ENCODE results near the gene KIF6.

Gene KIF6

GRCh38 chr6:39440039-39440426 lies 285.2 kb downstream of the KIF6 start:
- peak; percentile 45 for DNase-seq

DNA sequence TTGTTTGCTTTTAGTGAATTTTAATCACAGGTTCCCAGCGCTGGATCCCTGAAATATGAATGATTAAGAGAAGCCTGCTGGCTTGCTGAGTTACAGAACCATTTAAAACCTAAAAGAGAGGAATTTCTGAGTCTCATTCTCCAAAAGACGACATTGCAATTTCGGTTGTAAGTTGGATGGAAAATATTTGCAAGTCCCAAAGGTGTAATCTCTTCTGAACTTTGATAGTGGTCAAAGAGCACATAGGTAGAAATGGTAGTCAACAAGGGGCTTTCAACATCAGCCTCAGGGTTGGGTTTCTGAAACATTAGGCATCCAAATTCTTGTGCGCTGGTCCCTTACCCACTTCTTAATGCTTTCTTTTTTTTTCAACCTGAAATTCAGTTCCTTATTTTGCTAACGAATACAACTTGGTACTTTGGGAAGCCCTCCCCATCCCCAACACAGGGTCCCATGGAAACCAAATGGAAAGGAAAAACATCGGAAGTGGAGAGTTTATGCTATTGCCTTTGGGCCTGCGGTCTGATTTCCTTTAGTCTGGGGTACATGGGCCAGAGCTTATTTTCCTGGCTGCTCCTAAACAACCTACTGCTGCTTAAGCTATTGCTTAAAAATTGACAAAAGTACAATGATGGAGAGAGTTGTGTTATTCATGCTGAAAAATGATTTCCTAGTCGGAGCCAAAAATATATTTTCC lies 285.7 kb downstream of the KIF6 start:
- DNase-seq, result no peak

- DNase-seq, result no peak
These were observed 291.6 kb downstream of the KIF6 start for GRCh38 chr6:39433630-39434029.

DNA sequence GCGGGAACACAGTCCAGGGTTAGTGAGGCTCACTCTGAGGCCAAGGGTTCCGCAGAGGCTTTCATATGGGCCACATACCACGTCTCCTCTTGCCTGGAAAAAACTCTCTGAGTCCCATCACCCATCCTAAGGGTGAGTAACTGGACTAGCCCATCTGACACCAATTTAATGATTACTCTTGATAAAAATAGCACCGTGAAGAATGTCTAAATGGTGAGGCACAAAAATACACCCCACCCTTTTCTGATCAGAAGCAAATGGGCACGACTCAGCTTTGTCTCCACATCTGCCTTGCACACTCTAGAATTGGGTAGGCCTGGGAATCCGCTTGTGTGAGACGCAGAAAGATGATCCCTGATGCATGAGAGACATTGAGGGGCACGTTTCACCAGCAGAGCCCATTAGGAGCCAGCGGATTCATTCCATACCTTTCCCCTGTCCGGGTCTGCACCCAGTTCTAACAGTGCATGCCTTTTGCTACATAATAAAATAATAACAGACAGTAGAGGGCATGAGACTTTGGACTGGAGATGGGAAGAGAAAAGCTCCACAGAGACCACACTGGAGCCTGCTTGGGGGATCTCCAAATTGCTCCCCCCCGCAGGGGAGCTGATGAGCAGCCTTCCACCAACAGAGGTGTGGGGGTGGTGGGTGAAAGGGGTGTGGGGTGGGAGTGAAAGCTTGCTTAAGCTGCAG lies 292.7 kb downstream of the KIF6 start:
- DNase-seq, result peak; percentile 88

DNA sequence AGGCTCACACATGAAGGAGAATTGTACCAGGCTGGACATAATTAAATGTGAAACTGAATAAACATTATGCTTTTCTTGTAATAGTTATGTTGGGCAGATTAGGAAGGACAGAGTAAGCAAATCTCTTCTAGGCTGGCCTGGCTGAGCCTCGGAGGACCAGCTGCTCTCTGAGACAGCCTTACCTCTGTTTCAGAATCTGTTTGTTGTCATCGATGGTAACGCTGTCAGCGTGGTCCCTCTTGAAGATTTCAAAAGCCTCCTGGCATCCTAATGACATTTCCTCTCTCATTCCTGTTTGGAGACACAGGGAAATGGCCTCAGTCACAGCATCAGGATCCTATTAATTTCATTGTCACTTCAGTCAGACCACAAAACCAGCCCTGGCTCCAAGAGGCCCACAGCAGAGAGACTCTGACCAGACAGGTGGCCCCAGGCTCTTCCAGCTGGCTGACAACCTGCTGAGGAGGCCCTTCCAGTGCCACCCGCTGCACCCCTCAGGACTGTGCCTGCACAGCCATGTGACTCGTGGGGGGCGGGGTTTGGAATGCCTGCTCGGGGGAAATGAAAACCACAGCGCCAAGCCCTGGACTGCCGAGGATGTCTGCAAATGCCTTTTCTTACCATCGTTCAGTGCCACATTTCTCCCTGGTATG lies 294.2 kb downstream of the KIF6 start:
- peak; percentile 60 for DNase-seq

- no peak for DNase-seq
These were observed 294.8 kb downstream of the KIF6 start for GRCh38 chr6:39430446-39430845.

DNA sequence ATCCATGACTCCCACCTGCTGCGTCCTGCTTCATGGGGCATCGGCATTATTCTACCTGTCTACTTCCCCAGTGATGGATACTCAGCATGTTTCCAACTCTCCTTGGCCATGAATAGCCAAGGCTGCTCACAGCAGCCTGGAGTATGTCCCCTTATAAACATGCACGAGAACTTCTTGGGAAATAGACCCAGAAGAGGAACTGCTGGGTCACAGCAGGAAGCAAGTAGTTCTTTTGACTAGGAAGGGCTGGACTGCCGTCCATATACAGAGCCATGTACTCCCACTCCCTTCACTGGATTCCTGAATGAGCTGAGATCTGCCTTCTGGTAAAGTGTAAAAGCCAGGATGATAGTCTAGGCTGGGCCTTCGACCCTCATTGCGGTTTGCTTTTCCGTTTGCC lies 296.4 kb downstream of the KIF6 start:
- DNase-seq, result no peak

DNA sequence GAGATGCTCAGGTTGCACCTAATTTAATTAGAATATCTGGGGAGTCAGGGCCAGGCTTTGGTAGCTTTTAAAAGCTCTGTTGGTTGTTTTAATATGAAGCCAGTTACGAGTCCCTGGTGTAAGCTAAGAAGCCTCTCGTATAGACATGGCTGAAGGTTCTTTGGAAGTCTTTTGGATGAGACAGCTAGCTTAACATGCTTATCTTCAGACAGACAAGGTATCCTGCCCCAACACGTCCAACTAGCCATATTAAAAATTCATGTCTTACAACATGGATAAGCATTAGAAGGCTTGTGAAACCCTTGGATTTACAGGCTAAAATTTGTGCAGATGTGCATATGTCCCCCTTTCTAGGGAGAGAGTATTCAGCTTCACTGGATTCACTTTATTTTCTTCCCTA lies 297.1 kb downstream of the KIF6 start:
- no peak for DNase-seq

DNA sequence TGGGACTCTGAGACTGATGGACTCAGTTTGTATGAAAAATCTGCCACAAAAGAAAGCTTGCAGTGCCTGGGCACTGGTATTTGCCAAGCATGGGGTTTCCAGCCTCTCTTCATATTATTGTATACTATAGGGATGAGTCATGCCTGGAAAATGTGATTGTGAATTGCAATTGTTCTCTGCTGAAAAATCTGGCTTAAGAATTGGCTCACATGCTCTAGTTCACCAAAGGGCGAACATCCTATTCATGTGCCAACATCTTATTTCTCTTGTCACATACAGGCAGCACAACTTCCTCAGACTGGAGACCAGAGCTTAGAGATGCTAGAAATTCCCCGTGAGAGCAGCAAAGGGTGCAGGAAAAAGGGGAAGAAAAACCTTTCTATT lies 299.1 kb downstream of the KIF6 start:
- DNase-seq, result peak; percentile 81

DNA sequence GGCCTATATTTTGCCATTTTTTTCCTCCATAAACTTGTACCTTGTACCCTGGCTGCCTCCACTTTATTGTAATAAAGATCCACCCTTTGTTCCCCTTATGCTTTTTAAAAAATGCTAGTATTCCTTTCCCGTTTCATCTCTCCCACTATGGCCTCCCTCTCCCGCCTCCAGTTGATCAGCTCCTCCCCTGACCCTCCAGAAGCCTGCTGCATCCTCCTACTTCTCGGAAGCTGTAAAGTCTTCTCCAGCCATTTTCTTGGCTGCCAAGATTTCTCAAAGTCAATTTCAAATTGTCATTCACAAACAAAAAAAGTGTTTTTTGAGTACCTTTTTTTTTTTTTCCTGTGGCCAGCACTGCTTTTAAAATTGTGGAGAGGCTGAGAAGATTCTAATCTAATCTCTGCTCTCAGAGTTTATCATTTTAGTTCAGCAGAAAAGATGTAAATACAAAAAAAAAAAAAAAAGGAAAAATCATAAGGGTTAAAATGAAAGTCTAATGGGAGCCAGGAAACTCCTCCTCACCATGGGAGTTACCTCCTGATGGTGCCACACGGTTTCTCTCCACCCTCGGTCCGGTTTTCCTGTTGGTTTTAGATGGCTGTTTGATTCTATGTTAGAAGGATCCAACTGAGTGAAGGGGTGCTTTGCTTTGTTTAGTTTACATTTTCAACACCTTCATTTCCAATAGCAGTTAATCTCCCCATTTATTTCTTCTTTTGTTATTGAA lies 299.7 kb downstream of the KIF6 start:
- no peak for DNase-seq

DNA sequence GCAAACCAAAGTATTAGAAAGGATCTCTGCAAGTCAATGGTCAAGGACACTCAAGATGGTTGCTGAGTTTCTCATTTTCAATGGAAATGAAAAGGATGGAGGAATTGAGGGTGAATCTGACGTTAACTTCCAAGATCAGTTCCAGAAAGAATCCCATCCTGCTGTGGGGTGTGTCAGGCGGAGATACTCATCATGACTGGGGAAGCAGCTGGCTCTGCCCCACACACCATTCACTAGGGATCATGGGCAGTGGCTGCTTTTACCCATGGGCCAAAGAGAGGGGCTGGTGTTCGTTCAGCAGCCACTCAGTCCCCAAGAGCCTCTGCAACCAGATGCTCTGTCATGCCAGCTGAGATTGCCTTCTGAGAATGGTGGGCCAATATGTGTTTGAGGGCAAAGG lies 300.4 kb downstream of the KIF6 start:
- no peak for DNase-seq

DNA sequence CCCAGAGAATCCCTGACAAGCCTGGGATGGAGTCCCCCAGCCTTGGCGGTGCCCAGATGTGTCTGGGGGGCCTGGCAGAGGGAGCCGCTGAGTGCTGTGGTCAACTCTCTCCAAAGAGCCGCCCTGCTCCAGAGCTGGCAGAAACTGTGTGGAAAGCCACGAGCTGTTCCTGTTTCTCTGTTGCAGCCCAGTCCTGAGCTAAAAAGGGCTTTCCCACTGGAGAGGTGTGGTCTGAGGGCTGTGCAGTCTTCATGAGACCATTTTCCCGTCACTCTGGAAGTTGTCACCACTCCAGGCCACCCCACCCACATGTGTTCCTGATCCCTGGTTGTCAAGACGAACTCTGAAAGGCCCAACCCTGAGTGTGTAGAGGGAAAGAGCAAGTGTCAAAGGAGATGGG lies 303.0 kb downstream of the KIF6 start:
- DNase-seq, result no peak

DNA sequence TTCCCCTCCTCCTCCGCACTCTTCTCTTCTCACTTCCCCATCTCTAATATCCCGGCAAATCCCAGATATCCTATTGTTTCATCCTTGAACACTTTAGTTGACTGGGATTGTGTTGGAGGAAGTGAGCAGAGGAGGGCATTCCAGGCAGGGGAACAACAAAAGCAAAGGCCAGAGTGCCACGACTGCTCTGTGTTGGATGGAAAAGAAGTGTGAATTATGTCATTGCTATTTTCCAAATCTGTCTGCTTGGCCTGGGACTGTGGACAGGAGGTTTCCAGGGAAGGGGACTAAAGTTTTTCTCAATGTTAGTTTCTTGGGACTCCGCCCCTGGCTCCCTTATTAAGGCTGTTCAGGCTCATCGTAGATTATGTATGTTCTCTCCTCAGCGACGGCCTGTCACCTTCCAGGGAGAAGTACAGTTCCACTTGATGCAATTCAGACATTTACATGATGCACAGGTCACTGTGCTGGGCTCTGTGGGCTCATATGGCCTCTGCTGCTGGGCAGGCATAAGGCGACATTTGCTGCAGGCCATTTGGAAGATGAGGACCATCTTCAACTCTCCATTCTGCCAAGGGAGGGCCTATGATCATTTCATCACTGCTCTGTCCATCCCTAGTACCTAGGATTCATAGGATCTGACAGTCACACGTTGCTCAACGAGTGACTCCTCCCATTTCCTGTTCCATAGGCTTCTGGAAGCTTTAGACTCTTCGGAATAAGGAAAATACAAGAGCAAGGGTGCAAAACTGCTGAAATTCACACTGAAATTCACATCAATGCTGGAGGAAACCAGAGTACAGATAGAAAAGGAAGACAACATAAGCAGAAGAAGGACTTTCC lies 303.6 kb downstream of the KIF6 start:
- DNase-seq, result no peak

- DNase-seq, result peak; percentile 69
These were observed 304.6 kb downstream of the KIF6 start for GRCh38 chr6:39420300-39421265.

GRCh38 chr6:39419607-39420006 lies 305.6 kb downstream of the KIF6 start:
- DNase-seq, result no peak

DNA sequence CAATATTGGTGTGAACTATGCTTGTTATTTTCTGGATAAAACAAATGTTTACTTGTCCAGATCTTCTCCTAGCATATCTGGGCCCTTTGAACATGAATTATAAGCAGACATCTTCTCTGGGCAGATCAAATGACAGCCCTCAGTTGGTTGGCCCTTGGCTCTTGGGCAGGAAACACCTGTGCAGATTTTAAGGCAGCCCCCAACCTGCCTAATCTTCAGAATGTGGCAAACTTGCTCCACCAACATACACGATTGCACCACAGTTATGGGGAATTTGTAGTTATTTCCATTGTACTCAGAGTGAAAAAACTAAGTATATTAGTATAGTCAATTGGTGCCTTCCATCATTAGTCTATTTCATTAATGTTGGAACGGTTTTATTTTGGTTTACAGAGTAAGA lies 307.8 kb downstream of the KIF6 start:
- no peak for DNase-seq

GRCh38 chr6:39416728-39417127 lies 308.5 kb downstream of the KIF6 start:
- DNase-seq, result peak; percentile 91

GRCh38 chr6:39416026-39416425 lies 309.2 kb downstream of the KIF6 start:
- DNase-seq, result no peak

DNA sequence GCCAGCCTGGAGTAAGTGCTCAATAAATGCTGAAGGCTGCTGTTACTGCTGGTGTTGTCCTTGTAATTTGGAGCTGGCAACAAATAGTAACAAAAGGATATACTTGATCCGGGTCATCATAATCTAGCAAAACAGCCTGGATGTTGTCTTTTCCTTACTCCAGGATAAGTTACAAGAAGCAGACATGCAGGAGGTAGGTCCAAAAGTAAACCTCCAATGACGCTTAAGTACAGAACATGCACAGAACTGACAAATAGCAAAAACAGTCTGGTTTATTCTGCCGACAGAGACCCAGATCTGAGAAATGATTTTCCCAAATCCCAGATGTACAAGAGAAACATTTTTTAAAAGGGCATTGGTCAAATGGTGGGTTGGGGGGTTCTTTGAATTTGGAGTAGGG lies 309.7 kb downstream of the KIF6 start:
- no peak for DNase-seq

GRCh38 chr6:39411465-39411864 lies 313.7 kb downstream of the KIF6 start:
- no peak for DNase-seq

GRCh38 chr6:39411001-39411400 lies 314.2 kb downstream of the KIF6 start:
- DNase-seq, result no peak
